Esophagus squamous epithelium (tissue), 4 donors: Measurements from ENCODE around the gene CLTRN.

Experiments
- POLR2A ChIP-seq, 4 donors: fragments of 450-650 bp; IDR thresholded peaks; one replicate each; pipeline ENCODE4 v1.6.1; 2017; ENCODE audit warnings: antibody characterized with exemption in 4 of 4, mild to moderate bottlenecking in 4 of 4, moderate library complexity in 3 of 4
- TF ChIP-seq, protein P1 (sequence below), 6 experiments: fragments of 450-650 bp in 4 of 6; fragments of 200-600 bp in 2 of 6; sonication (generic) in 2 of 6; IDR thresholded peaks; one replicate each; pipeline ENCODE4 v1.5.1; 2016 to 2019; ENCODE audit warnings: antibody characterized with exemption in 6 of 6, mild to moderate bottlenecking in 4 of 6, moderate library complexity in 4 of 6

DNA sequence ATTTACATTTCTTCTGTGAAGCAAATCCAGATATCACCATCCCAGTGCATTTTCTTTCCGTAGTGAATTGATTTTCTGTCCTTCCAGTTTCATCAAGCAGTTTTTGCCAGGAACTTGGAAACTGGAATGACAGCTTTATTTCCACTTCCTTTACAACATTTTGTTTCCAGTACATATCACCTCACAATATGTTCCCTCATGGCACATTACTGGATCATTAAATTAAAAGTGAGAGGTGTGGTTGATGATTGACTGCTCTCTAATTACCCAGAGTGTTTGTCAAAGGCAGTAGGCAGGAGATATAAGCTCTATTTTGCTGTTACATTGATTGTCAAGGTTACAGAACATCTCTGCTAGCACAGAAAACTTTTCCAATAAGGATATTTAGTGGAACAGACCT is 41.6 kb downstream of the CLTRN start:
- TF ChIP-seq, protein P1, sequence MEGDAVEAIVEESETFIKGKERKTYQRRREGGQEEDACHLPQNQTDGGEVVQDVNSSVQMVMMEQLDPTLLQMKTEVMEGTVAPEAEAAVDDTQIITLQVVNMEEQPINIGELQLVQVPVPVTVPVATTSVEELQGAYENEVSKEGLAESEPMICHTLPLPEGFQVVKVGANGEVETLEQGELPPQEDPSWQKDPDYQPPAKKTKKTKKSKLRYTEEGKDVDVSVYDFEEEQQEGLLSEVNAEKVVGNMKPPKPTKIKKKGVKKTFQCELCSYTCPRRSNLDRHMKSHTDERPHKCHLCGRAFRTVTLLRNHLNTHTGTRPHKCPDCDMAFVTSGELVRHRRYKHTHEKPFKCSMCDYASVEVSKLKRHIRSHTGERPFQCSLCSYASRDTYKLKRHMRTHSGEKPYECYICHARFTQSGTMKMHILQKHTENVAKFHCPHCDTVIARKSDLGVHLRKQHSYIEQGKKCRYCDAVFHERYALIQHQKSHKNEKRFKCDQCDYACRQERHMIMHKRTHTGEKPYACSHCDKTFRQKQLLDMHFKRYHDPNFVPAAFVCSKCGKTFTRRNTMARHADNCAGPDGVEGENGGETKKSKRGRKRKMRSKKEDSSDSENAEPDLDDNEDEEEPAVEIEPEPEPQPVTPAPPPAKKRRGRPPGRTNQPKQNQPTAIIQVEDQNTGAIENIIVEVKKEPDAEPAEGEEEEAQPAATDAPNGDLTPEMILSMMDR (IDR thresholded peaks at IDR 0.05): no peak
- no peak for TF ChIP-seq POLR2A (IDR thresholded peaks at IDR 0.05)
